HG03139 (cell line): Measurements from ENCODE around the gene HAGH.

ENCODE experiments used
- ATAC-seq: cut with Tn5 transposase; IDR thresholded peaks from one replicate; pipeline ENCODE4 v1.9.1; 2021; ENCODE audit not compliant: unreplicated experiment

The HAGH gene

DNA sequence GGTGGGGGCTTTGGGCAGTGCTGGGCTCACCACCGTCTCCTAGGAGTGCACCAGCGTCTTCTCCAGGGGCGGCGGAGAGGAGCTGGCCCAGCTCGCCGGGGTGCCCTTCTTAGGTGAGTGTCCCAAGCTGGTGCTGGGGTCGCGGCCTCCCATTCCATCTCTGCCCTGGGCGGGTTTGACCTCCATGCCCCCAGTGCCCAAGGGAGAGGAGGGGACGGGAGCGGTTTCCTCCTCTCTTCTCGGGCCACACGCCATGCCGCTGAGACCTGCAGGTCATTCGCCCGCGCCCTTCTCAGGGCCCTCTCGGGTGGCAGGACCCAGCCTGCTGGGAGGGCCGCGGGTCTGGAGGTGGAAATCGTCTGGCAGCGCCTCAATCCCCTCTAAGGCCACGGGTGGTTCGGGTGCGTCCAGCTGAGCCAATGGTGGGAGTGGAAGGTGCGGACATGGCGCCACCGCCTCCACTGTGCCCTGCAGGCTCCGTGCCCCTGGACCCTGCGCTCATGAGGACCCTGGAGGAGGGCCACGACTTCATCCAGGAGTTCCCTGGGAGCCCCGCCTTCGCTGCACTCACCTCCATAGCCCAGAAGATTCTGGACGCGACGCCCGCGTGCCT is 38.4 kb downstream of the HAGH start:
- ATAC-seq, result no peak

DNA sequence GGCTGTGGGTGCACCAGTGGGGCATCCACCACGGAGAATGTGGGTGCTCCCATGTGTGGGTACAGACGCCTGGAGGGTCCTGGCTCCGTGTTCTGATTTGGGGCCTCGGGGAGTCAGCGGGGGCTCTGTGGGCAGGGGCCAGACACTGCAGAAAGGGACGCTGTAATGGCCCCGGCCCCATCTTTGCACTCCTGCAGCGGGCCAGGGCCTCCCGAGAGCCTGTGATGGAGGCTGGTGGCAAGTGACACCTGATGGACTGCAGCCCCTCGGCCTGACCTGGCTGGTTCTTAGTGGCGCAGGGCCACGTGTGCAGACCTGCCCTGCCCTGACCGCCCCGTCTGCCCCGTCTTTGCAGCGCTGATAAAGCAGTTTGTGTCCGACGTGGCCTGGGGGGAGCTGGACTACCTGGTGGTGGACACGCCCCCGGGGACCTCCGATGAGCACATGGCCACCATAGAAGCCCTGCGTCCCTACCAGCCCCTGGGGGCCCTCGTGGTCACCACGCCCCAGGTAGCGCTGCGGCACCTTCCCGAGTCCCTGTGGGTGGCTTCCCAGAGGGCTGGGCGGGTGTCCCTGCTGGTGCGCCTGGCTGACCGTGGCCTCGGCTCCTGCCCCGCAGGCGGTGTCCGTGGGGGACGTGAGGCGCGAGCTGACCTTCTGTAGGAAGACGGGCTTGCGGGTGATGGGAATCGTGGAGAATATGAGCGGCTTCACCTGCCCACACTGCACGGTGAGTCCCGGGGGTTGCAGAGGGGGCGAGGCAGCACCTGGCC is 39.1 kb downstream of the HAGH start:
- no peak for ATAC-seq

GRCh38 chr16:1787056-1787321 is 39.6 kb downstream of the HAGH start:
- ATAC-seq, result no peak

DNA sequence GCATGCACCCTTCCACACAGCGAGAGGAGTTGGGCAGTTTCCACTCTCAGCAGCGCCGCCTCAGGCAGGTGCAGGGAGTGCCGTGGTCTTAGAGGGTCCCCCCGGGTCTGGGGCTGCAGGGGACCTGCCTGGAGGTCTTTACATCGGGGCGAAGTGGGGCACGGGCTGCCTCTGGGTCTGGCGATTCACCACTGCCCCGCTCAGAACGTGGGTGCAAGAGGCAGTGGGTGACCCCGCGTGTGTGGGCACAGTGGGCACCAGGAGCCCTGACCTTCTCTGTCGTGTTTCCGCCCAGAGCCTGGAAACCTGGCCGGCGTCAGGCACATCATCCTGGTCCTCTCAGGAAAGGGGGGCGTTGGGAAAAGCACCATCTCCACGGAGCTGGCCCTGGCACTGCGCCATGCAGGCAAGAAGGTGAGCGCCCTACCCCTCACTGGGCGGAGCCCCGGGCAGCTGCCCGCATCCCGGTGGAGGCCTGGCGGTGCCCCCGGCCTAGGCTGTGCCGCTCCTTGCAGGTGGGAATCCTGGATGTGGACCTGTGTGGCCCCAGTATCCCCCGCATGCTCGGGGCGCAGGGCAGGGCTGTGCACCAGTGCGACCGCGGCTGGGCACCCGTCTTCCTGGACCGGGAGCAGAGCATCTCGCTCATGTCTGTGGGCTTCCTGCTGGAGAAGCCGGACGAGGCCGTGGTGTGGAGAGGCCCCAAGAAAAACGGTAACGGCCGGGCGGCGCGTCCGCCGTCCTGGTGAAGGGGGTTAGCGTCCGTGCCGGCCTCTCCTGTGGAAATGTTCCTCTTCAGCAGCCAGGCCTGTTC is 40.2 kb downstream of the HAGH start:
- ATAC-seq, result no peak

DNA sequence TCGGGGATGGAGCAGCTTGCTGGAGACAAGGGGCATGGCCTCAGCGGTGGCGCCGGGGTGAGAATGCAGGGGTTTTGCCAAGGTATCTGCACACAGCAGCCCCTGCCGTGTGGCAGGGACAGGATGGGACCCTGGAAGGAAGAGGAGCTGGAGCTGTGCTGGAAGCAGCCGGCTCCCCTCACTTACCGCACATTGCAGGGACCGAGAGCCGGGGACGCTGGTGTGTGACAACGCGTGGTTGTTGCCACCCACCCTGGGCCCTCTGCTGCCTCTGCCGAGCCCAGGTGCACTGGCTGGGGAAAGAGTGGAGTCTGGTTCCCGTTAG is 40.8 kb downstream of the HAGH start:
- ATAC-seq, result no peak

DNA sequence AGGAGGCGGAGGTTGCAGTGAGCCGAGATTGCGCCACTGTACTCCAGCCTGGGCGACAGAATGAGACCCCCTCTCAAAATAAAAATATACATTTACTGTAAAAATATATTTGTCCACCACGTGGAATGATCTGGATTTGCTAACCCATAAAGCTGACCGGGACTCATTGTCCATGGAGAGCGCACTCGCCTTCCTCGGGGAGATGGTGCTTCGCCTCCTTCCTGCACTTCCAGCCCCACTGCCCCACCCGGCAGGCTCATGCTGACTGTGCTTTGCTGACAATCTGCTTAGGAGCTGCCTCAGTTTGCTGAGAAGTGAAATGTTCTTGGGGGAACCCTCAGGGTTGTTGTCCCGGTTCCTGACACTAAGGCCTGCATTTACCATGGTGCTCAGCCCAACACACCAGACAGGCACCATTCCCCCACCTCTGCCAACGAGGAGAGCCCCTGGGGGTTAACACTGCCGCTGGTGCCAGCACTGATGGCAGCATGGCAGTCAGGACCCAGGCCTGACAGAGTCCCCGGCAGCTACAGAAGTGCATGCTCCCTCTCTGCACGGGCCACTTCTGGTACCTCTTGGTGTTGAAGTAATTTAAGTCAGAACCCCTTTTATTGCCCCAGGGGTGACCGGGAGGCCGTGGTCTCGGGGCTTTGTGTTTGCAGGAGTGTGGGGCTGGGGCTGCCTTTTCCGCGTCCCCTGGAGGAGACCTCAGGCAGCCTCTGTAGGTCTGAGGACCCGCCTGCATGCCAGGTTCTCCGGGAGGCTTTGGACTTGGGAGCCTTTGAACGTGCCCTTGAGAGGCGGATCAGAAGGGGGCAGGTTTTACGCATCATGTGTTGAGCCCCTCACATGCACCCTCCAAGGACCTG is 41.4 kb downstream of the HAGH start:
- no peak for ATAC-seq

- ATAC-seq, result peak; percentile 79
Measured at GRCh38 chr16:1782408-1783264, 44.0 kb downstream of the HAGH start, which contains the start of the genes NUBP2 and SPSB3. Gene NUBP2 (plus strand): TSS chr16:1782960. CDS start chr16:1783021, 61 bp downstream. Gene SPSB3 (minus strand): TSS chr16:1782571. CDS start chr16:1781483, 1,088 bp downstream.

DNA sequence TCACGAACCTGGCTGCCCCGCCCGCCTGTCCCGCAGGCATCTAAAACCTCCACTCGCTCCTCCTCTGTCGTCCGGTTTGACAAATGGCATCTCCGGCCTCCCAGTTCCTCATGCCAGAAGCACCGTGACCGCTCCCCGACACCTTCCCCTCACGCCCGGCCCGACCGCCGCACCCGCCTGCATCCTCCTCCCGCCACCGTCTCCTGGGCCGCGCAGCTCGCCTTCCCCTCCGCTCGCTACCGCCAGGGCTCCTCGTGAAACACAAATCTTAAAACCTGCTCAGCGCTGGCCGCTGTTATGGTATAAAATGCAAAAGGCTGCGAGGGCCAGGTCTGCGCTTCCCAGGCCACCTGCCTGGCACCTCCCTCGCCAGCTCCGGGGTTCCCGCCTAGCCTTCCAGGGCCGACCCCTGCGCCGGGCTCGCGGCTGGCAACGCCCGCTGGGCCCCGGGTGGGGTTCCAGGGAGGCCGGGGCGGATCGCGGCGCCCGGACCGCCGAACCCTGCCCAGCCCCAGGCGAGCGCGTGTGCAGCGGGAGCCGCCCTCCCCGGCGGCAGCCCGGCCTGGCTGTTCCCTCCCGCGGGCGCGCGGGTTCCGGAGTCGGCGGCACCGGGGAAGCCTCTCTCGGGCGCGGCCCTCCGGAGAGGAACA is 44.7 kb downstream of the HAGH start:
- ATAC-seq, result peak; percentile 1

GRCh38 chr16:1781254-1781653 is 45.4 kb downstream of the HAGH start:
- no peak for ATAC-seq

DNA sequence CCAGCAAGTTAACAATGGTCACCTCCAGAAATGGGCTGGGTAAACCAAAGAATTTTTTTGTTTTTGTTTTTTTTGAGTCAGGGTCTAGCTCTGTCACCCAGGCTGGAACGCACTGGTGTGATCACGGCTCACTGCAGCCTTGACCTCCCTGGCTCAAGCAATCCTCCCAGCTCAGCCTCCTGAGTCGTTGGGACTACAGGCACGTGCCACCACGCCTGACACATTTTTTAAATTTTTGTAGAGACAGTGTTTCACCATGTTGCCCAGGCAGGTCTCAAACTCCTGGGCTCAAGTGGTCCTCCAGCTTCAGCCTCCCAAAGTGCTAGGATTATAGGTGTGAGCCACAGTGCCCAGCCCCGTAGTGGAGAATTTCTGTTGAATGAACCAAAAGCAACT is 46.0 kb downstream of the HAGH start:
- no peak for ATAC-seq

DNA sequence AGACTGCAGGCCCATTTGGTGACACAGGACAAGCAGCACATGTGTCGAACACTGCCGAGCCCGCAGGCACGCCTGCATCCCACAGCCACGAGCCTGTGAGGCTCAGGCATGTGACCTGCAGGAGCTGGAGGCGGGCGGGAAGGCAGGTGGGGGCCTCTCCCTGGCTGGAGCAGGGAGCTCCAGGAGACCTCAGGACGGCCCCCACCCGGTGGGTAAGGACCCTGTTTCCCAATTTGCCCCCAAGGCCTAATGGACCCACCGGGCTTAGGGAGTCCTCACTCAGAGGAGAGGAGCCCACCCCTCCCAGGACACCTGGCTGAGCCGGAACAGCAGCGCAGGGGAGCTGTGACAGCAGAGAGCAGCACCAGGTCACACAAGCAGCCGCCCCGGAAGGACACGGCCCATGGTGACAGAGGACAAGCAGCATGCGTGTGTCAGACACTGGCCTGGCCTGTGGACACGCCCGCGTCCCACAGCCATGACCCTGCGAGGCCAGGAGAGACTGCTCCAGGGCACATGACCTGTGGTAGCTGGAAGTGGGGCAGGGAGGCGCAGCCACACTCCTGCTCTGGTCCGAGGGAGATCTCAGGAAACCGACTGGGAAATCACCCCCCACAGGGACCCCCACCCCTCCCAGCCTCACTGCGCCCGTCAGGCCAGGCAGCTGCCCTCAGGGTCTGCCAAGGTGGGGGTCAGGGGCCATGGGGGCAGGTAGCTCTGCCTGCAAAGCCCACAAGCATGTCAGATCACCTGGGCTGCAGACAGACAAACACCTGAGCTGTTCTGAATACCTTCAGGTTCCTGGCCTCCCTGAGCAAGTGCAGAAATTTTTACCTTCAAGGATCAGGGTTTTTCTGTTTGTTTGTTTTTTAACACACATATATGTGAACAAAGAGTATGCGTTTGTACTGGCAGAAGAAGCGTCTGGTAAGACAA is 46.6 kb downstream of the HAGH start:
- ATAC-seq, result no peak

DNA sequence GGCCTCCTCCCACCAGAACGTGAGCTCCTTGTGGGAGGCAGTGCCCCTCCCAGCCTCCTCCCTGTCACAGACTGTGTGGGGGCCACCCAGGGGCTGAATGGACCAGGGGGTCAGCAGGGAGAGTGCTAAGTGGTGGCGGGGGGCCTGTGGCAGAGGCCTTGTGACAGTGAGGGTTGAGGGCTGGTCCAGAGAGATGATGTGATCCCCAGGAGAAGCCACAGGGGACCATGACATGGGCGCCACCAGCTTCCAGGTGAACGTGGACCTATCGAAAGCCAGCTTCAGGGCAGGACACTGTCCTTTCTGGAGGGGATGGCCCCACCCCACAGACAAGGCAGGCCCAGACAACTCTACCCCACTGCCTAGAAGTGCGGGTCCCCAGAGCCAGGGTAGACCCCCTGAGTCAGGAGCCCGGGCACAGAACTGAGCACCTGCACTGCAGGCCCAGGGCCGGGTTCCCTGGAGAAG is 47.4 kb downstream of the HAGH start:
- ATAC-seq, result no peak

DNA sequence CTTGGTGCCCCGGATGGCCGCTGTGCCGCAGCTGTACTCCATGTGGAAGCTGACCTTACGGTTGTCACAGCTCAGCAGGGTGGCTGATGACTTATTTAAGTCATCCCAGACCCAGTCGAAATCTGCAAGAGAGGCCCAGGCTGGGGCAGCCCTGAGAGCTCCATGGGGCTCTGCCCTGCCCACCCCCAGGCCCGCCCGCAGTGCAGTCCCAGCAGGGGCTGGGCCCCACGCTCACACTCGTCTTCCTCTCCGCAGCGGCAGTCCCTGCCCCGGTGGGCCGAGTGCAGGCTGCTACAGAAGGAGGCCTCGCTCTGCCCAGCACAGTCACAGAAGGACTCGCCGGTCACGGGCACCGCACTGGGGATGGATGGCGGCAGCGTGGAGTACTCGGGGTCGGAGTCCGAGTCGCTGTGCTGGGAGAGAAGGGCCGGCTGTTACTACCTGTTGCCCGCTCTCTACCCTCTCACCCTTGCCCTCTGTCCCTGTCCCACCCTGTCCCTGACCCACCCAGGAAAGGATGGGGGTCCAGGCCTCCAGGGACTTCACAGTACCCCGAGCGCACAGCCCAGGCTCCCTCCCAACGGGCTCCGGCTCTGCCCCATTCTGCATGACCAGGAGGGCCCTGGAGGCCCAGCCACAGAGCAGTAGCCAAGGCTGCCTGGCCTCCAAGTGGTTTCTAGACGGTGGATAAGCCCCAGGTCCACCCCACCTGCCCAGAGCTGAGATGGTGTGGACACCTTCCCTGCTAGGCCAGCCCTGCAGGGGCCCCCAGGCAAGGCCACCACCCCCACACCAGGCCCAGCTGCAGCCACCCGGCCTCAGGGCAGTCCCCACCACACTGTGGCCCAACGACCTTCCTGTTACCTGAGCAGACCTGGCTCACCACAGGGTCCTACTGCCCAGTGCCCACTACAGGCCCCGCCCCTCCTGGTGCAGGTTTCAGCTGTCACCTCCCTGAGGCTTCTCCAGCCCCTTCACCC is 48.1 kb downstream of the HAGH start:
- no peak for ATAC-seq

- ATAC-seq, result no peak
Measured at GRCh38 chr16:1777375-1778199, 49.0 kb downstream of the HAGH start.

- no peak for ATAC-seq
Measured at GRCh38 chr16:1776991-1777374, 49.6 kb downstream of the HAGH start.

DNA sequence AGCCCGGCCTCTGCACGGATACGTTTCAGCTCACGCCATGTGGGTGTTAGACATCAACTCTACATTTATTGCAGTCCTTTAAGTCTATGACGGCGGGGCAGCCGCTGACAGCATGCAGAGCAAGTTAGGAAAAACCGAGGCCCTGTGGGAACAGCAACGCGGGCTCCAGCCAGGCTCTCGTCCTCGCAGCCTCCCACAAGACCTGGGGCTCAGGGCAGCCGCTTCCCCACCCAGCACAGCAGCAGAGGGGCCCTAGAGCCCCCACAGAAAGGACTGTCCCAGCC is 50.0 kb downstream of the HAGH start:
- no peak for ATAC-seq
